H1 (cell line): Measurements from ENCODE around the gene RBM47. TPM values are rescaled to one million over a fixed set of nuclear protein-coding genes. Genes with fewer than 3 reads are reported as not detected.

Source experiments
- ASH2L ChIP-seq: fragments of 200-600, 300-600 bp; sonication (generic); IDR thresholded peaks from one replicate; pipeline ENCODE4 v1.7.1; 2017; ENCODE audit warnings: low read length
- E2F6 ChIP-seq: IDR thresholded peaks from 2 replicates; pipeline ENCODE4 v1.6.1; 2012; ENCODE audit warnings: inconsistent platforms
- EP300 ChIP-seq, 2 experiments: IDR thresholded peaks; 1 replicate in 1 of 2; 2 replicates in 1 of 2; pipeline ENCODE4 v1.6.1; 2011 to 2012; ENCODE audit warnings: low read depth in 2 of 2, low read length in 2 of 2, mild to moderate bottlenecking in 2 of 2, borderline replicate concordance in 1 of 2, inconsistent platforms in 1 of 2, moderate library complexity in 1 of 2
- FOSL1 ChIP-seq: IDR thresholded peaks from 2 replicates; pipeline ENCODE4 v1.6.1; 2011; ENCODE audit warnings: mild to moderate bottlenecking, low read depth, low read length, moderate library complexity; ENCODE audit not compliant: insufficient read depth
- GTF2F1 ChIP-seq: IDR thresholded peaks from 2 replicates; pipeline ENCODE4 v1.6.1; 2012; ENCODE audit warnings: low read depth, low read length, improper control_type of control experiment, borderline replicate concordance
- TAF7 ChIP-seq: optimal IDR thresholded peaks from 2 replicates; pipeline ENCODE3; 2011; ENCODE audit warnings: low read depth, mild to moderate bottlenecking, inconsistent platforms, low read length, moderate library complexity, borderline replicate concordance
- polyA plus RNA-seq, 7 experiments: library from polyadenylated mRNA; depleted of rRNA in 3 of 7; stranded (reverse) in 5 of 7; unstranded in 2 of 7; fragments of >200 nt in 5 of 7; fragments of 200-250 nt in 2 of 7; gene quantifications; 1 replicate in 5 of 7; 2 replicates in 1 of 7; 4 replicates in 1 of 7; pipeline versions ENCODE4 v1.2.1 to v1.2.3, GENCODE V29; 2011 to 2013; ENCODE audit warnings: missing spikeins in 2 of 7, mixed read lengths in 2 of 7
- total RNA-seq: library from RNA; stranded (reverse); fragmentation: NEBNext Ultra II Directional; extraction: Animal tissue kit (Norgen Biotek cat#: 25700); gene quantifications from 2 replicates; pipeline ENCODE4 v1.2.1, GENCODE V29; 2021
- TF ChIP-seq, protein P1 (sequence below), 3 experiments: IDR thresholded peaks; 1 replicate in 2 of 3; 2 replicates in 1 of 3; pipeline versions ENCODE4 v1.5.1 to v1.6.1; 2011; ENCODE audit warnings: low read length in 3 of 3, mild to moderate bottlenecking in 3 of 3, inconsistent platforms in 2 of 3, low read depth in 1 of 3, moderate library complexity in 1 of 3; ENCODE audit not compliant: insufficient read depth in 1 of 3; ENCODE audit errors: control extremely low read depth in 1 of 3

Gene RBM47
- total and polyA plus RNA-seq, 2 of the 8 experiments (the other 6 are each of a cell fraction or from before 2014, with no cell fraction given) = 42.8 to 78.9 TPM

DNA sequence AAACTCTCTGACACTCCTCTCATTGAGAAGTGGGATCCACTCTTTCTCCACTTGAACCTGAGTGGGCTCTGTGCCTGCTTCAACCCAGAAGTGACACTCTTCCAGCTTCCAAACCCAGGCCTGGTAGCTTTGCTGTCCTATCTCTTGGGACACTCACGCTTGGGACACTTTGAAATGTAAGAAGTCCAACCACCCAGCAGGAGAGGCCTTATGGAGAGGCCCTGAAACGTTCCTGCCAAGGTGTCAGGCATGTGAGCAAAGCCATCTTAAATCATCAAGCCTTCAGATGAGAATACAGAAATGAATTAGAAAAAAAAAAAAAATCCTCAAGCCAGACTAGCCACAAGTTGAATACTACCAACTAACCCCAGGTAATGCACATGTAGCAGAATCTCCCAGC is 30.2 kb downstream of the RBM47 start (continued):
- TF ChIP-seq, protein P1, sequence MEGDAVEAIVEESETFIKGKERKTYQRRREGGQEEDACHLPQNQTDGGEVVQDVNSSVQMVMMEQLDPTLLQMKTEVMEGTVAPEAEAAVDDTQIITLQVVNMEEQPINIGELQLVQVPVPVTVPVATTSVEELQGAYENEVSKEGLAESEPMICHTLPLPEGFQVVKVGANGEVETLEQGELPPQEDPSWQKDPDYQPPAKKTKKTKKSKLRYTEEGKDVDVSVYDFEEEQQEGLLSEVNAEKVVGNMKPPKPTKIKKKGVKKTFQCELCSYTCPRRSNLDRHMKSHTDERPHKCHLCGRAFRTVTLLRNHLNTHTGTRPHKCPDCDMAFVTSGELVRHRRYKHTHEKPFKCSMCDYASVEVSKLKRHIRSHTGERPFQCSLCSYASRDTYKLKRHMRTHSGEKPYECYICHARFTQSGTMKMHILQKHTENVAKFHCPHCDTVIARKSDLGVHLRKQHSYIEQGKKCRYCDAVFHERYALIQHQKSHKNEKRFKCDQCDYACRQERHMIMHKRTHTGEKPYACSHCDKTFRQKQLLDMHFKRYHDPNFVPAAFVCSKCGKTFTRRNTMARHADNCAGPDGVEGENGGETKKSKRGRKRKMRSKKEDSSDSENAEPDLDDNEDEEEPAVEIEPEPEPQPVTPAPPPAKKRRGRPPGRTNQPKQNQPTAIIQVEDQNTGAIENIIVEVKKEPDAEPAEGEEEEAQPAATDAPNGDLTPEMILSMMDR (IDR thresholded peaks at IDR 0.05; ENCODE audit: control extremely low read depth in 1 of 3, insufficient read depth in 1 of 3, low read depth in 1 of 3, low read length in 3 of 3) = no peak
- no peak for TF ChIP-seq FOSL1
- TF ChIP-seq EP300 (IDR thresholded peaks at IDR 0.05; ENCODE audit: borderline replicate concordance in 1 of 2, low read depth in 2 of 2, low read length in 2 of 2) = no peak
- TF ChIP-seq ASH2L = no peak
- TF ChIP-seq TAF7 = no peak
- TF ChIP-seq E2F6 = no peak
- TF ChIP-seq GTF2F1 = no peak
